Hepatocyte (in vitro differentiated cells): ENCODE results near the gene HEATR5A.

ENCODE experiments used
- EZH2 ChIP-seq: fragments of 200-600 bp; sonication (generic); IDR thresholded peaks from 2 replicates; pipeline ENCODE4 v1.6.1; 2016; ENCODE audit warnings: antibody characterized with exemption, mild to moderate bottlenecking, borderline replicate concordance
- EZH2phosphoT487 ChIP-seq: fragments of 200-600 bp; sonication (generic); IDR thresholded peaks from one replicate; pipeline ENCODE4 v1.6.1; 2018; ENCODE audit warnings: antibody characterized with exemption, mild to moderate bottlenecking, low read depth, moderate library complexity; ENCODE audit not compliant: unreplicated experiment, severe bottlenecking
- TF ChIP-seq, protein P1 (sequence below): fragments of 200-600 bp; sonication (generic); IDR thresholded peaks from 2 replicates; pipeline ENCODE4 v1.5.1; 2016; ENCODE audit warnings: antibody characterized with exemption, mild to moderate bottlenecking; ENCODE audit not compliant: poor library complexity

DNA sequence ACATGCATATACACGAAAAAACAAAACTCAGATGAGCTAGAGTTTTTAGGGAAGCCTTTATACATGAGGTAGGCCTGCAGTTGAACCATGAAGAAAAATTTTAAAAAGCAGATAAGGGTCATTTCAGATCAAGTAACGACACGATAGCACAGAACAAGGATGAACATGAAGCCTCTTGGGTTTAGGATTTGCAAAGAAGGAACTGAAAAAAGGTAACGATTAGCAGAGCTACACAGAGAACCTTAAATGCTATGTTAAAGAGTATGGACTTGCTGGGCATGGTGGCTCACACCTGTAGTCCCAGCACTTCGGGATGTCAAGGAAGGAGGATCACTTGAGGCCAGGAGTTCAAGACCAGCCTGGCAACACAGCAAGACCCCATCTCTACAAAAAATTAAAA, 116.7 kb downstream of the HEATR5A start:
- TF ChIP-seq, protein P1, sequence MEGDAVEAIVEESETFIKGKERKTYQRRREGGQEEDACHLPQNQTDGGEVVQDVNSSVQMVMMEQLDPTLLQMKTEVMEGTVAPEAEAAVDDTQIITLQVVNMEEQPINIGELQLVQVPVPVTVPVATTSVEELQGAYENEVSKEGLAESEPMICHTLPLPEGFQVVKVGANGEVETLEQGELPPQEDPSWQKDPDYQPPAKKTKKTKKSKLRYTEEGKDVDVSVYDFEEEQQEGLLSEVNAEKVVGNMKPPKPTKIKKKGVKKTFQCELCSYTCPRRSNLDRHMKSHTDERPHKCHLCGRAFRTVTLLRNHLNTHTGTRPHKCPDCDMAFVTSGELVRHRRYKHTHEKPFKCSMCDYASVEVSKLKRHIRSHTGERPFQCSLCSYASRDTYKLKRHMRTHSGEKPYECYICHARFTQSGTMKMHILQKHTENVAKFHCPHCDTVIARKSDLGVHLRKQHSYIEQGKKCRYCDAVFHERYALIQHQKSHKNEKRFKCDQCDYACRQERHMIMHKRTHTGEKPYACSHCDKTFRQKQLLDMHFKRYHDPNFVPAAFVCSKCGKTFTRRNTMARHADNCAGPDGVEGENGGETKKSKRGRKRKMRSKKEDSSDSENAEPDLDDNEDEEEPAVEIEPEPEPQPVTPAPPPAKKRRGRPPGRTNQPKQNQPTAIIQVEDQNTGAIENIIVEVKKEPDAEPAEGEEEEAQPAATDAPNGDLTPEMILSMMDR: no peak
- no peak for TF ChIP-seq EZH2
- TF ChIP-seq EZH2phosphoT487: no peak
